Keratinocyte (primary cell): Measurements from ENCODE around the gene TPCN1. TPM values are rescaled to one million over a fixed set of nuclear protein-coding genes. Genes with fewer than 3 reads are reported as not detected.

Experiments
- DNase-seq: peaks from one replicate; pipeline ENCODE4 v3.0.0-alpha.2; 2011; ENCODE audit warnings: low read depth, missing footprints, low spot score
- FAIRE-seq: peaks from 2 replicates; lab custom pipeline; 2011; peaks lifted over from hg19 to GRCh38; lab: Jason Lieb, UNC
- H2AFZ ChIP-seq: 2 replicates; pipeline ENCODE4 v1.6.0; 2012; ENCODE audit warnings: low read length, control low read depth, inconsistent platforms; ENCODE audit not compliant: control insufficient read depth
- H3K27ac ChIP-seq: 2 replicates; pipeline ENCODE4 v1.5.1; 2011; ENCODE audit warnings: low read length; ENCODE audit not compliant: control insufficient read depth, insufficient read depth
- H3K27me3 ChIP-seq: 3 replicates; pipeline ENCODE4 v1.6.0; 2011; ENCODE audit warnings: low read length; ENCODE audit not compliant: control insufficient read depth, insufficient read depth; ENCODE audit errors: extremely low read depth
- H3K36me3 ChIP-seq, 2 experiments: 2 replicates in 1 of 2; 3 replicates in 1 of 2; pipeline ENCODE4 v1.5.1; 2011; ENCODE audit warnings: low read length in 2 of 2, mild to moderate bottlenecking in 1 of 2; ENCODE audit not compliant: control insufficient read depth in 2 of 2, insufficient read depth in 2 of 2; ENCODE audit errors: extremely low read depth in 1 of 2
- H3K4me1 ChIP-seq: 3 replicates; pipeline ENCODE4 v1.5.1; 2011; ENCODE audit warnings: low read length; ENCODE audit not compliant: control insufficient read depth, insufficient read depth; ENCODE audit errors: extremely low read depth
- H3K4me2 ChIP-seq: 3 replicates; pipeline ENCODE4 v1.6.0; 2011; ENCODE audit warnings: low read depth, low read length; ENCODE audit not compliant: control insufficient read depth, insufficient read depth; ENCODE audit errors: extremely low read depth
- H3K4me3 ChIP-seq, 3 experiments: fragments of 200-600 bp in 1 of 3; sonication (generic) in 1 of 3; 2 replicates in 2 of 3; 3 replicates in 1 of 3; pipeline ENCODE4 v1.5.1; 2011 to 2016; ENCODE audit warnings: low read length in 3 of 3, mild to moderate bottlenecking in 3 of 3, control low read depth in 2 of 3, inconsistent platforms in 1 of 3, low read depth in 1 of 3, mixed read lengths in 1 of 3, mixed run types in 1 of 3, moderate library complexity in 1 of 3; ENCODE audit not compliant: control insufficient read depth in 2 of 3, insufficient read depth in 2 of 3; ENCODE audit errors: extremely low read depth in 1 of 3
- H3K79me2 ChIP-seq: 2 replicates; pipeline ENCODE4 v1.6.0; 2012; ENCODE audit warnings: low read length; ENCODE audit not compliant: control insufficient read depth, insufficient read depth
- H3K9ac ChIP-seq: 3 replicates; pipeline ENCODE4 v1.6.0; 2011; ENCODE audit warnings: low read length; ENCODE audit not compliant: control insufficient read depth, insufficient read depth; ENCODE audit errors: extremely low read depth
- H3K9me1 ChIP-seq: 3 replicates; pipeline ENCODE4 v1.6.0; 2011; ENCODE audit warnings: low read length; ENCODE audit not compliant: control insufficient read depth, insufficient read depth; ENCODE audit errors: extremely low read depth
- H3K9me3 ChIP-seq: 2 replicates; pipeline ENCODE4 v1.5.1; 2012; ENCODE audit warnings: low read depth, low read length; ENCODE audit not compliant: control insufficient read depth
- H4K20me1 ChIP-seq: 3 replicates; pipeline ENCODE4 v1.6.0; 2011; ENCODE audit warnings: low read length; ENCODE audit not compliant: control insufficient read depth, insufficient read depth; ENCODE audit errors: extremely low read depth
- CTCF ChIP-seq, 3 experiments: IDR thresholded peaks in 1 of 3; conservative IDR thresholded peaks in 1 of 3; optimal IDR thresholded peaks in 1 of 3; 2 replicates in 2 of 3; 3 replicates in 1 of 3; pipeline versions ENCODE3 to v1.5.1; 2011; ENCODE audit warnings: low read length in 3 of 3, mild to moderate bottlenecking in 3 of 3, moderate library complexity in 2 of 3, control low read depth in 1 of 3, inconsistent platforms in 1 of 3; ENCODE audit not compliant: insufficient read depth in 2 of 3; ENCODE audit errors: extremely low read depth in 1 of 3
- EZH2 ChIP-seq: IDR thresholded peaks from one replicate; pipeline ENCODE4 v1.6.1; 2012; ENCODE audit warnings: inconsistent platforms, mild to moderate bottlenecking, low read length, moderate library complexity
- dilution Hi-C: fragments of 300-500 bp; cut with MboI; formaldehyde crosslinking; loops from one replicate; pipeline ENCODE4 v1.7.0; 2020; ENCODE audit warnings: low sequenced_read_pairs; ENCODE audit not compliant: extremely low pct_ligation_motif_present
- polyA plus RNA-seq, 5 experiments: library from polyadenylated mRNA; depleted of rRNA in 3 of 5; stranded (reverse) in 3 of 5; stranded (forward) in 1 of 5; unstranded in 1 of 5; fragments of >200 nt; gene quantifications; 1 replicate in 1 of 5; 2 replicates in 3 of 5; 3 replicates in 1 of 5; pipeline versions ENCODE4 v1.2.1 to v1.2.3, GENCODE V29; 2011 to 2012; ENCODE audit warnings: missing spikeins in 2 of 5, low read depth in 1 of 5, low replicate concordance in 1 of 5

The TPCN1 gene
- polyA plus RNA-seq, 1 donor (not counting 4 experiments of a cell fraction or from before 2014, with no cell fraction given) = 6.8 TPM

- dilution Hi-C loops = no loop called here
- TF ChIP-seq EZH2 = no peak
- TF ChIP-seq CTCF (optimal IDR thresholded peaks at IDR 0.05 in 1 of 3, IDR thresholded peaks at IDR 0.05 in 1 of 3, conservative IDR thresholded peaks at IDR 0.05 in 1 of 3; ENCODE audit: extremely low read depth in 1 of 3, insufficient read depth in 2 of 3, low read length in 3 of 3) = no peak
- Histone ChIP-seq H3K79me2 (no peaks in the 10 kb centered on the region), H4K20me1 (no peaks in the 10 kb centered on the region), H3K9me3 (no peaks in the 10 kb centered on the region), H3K9me1 (no peaks in the 10 kb centered on the region), H3K4me3 (no peak overlapping the region), H3K4me2 (no peak overlapping the region), H3K36me3 (peaks cover 5 to 11% of the 10 kb centered on the region in 2 experiments), H2AFZ (no peak overlapping the region), H3K27me3 (no peaks in the 10 kb centered on the region), H3K4me1 (no peaks in the 10 kb centered on the region), H3K27ac (no peak overlapping the region), H3K9ac (no peak overlapping the region)
- FAIRE-seq (no peak), DNase-seq (no peak)
These were observed 85.1 kb downstream of the TPCN1 start for GRCh38 chr12:113306382-113306781.

- no peak overlapping the region for H3K27ac ChIP-seq
- TF ChIP-seq CTCF (optimal IDR thresholded peaks at IDR 0.05 in 1 of 3, IDR thresholded peaks at IDR 0.05 in 1 of 3, conservative IDR thresholded peaks at IDR 0.05 in 1 of 3; ENCODE audit: extremely low read depth in 1 of 3, insufficient read depth in 2 of 3, low read length in 3 of 3) (peak in 2 of 3 experiments; percentile 11 to 61), EZH2 (no peak)
- no peak overlapping the region for H3K4me2 ChIP-seq
- H3K4me1 ChIP-seq = no peaks in the 10 kb centered on the region
- H3K9me3 ChIP-seq = no peaks in the 10 kb centered on the region
- no peak overlapping the region for H3K9ac ChIP-seq
- no peak overlapping the region for H3K4me3 ChIP-seq
- H3K79me2 ChIP-seq = no peaks in the 10 kb centered on the region
- no peaks in the 10 kb centered on the region for H4K20me1 ChIP-seq
- H3K9me1 ChIP-seq = no peaks in the 10 kb centered on the region
- DNase-seq = no peak
- FAIRE-seq = no peak
- H3K36me3 ChIP-seq = peaks cover 8 to 9% of the 10 kb centered on the region in 2 experiments
- no peak overlapping the region for H2AFZ ChIP-seq
- dilution Hi-C loops = no loop called here
- H3K27me3 ChIP-seq = no peaks in the 10 kb centered on the region
These were observed 89.2 kb downstream of the TPCN1 start for GRCh38 chr12:113310489-113310888.
